ENCODE measurements around the gene TBX6. TPM values are rescaled to one million over a fixed set of nuclear protein-coding genes. Genes with fewer than 3 reads are reported as not detected.

TBX6 gene
- total and polyA plus RNA-seq, 10 of the 15 experiments (the other 5 are each of a cell fraction or from before 2014, with no cell fraction given): 0.08 to 0.90 (median 0.31) TPM; not detected in 2

- DNase-seq (ENCODE audit: low read depth, low spot score): no peak
- no peak overlapping the region for H3K9ac ChIP-seq (ENCODE audit: control insufficient read depth, insufficient read depth, low read length)
- CTCF ChIA-PET: interaction anchor here (1.0 kb wide), 2 partner anchors 8 to 40 kb away, joined by 3 read pairs; no protein-coding TSS in a partner anchor
- H3K4me2 ChIP-seq (ENCODE audit: control insufficient read depth, insufficient read depth): no peak overlapping the region
- TF ChIP-seq SPI1 (IDR thresholded peaks at IDR 0.05; ENCODE audit: borderline replicate concordance, insufficient read depth, low read depth, low read length) (no peak), PKNOX1 (IDR thresholded peaks at IDR 0.05) (peak; percentile 48)
- 62% methylated on average over 4 of the region's 4 CpGs for WGBS (ENCODE audit: insufficient coverage, insufficient replicate concordance, low lambda C conversion rate, missing lambda C conversion rate)
- H3K27me3 ChIP-seq (replicated peaks in 1 of 2; ENCODE audit: control insufficient read depth in 2 of 2, insufficient read depth in 2 of 2, low read length in 1 of 2): no peaks in the 10 kb centered on the region
- H2AFZ ChIP-seq (ENCODE audit: control insufficient read depth, low read depth, low read length): no peak overlapping the region
- RAD21 ChIA-PET (ENCODE audit: unreplicated experiment): no interaction called here
- intact Hi-C loops (cut with micrococcal nuclease; ENCODE audit: unreplicated experiment) (no loop called here), in situ Hi-C loops (cut with MboI) (no loop called here)
- no peaks in the 10 kb centered on the region for H3K79me2 ChIP-seq (ENCODE audit: control insufficient read depth, insufficient read depth, low read length)
- H3K4me3 ChIP-seq: no peak overlapping the region
- no peaks in the 10 kb centered on the region; the same call in 1 of the 3 replicates for H3K9me3 ChIP-seq (replicated peaks; ENCODE audit: control insufficient read depth, insufficient read depth, low read length)
- H3K36me3 ChIP-seq (ENCODE audit: control insufficient read depth in 2 of 2, insufficient read depth in 2 of 2, low read length in 1 of 2): no peaks in the 10 kb centered on the region
- no peaks in the 10 kb centered on the region for H4K20me1 ChIP-seq (ENCODE audit: control insufficient read depth, insufficient read depth)
- no peak for FAIRE-seq
- BruUV-seq (replicated peaks): no TSS peak
- POLR2A ChIA-PET: interaction anchor here (0.5 kb wide), 1 partner anchor 559 kb away, joined by 4 read pairs; no protein-coding TSS in a partner anchor
- no peak for ATAC-seq
- H3K4me1 ChIP-seq (ENCODE audit: control insufficient read depth, insufficient read depth, low read length): peaks cover 4% of the 10 kb centered on the region; the same call in 1 of the 2 replicates
- no peak overlapping the region for H3K27ac ChIP-seq (ENCODE audit: control insufficient read depth, insufficient read depth)
- SMC1A ChIA-PET (ENCODE audit: uncharacterized antibody, unreplicated experiment): no interaction called here
Observed at GRCh38 chr16:30131869-30132475, 40.2 kb upstream of the TBX6 start.

GRCh38 chr16:30127993-30128392, 36.3 kb upstream of the TBX6 start:
- BruUV-seq (replicated peaks): no TSS peak
- TF ChIP-seq POLR2AphosphoS2 (IDR thresholded peaks at IDR 0.05; ENCODE audit: low read depth, low read length): no peak
- TF ChIP-seq KDM1A (IDR thresholded peaks at IDR 0.05; ENCODE audit: borderline replicate concordance): no peak
- no peak for TF ChIP-seq CUX1 (IDR thresholded peaks at IDR 0.05; ENCODE audit: insufficient replicate concordance, low read depth, low read length)
- TF ChIP-seq PKNOX1 (IDR thresholded peaks at IDR 0.05): no peak
- TF ChIP-seq FOXK2 (IDR thresholded peaks at IDR 0.05): no peak
- TF ChIP-seq BHLHE40 (IDR thresholded peaks at IDR 0.05; ENCODE audit: borderline replicate concordance in 1 of 2, low read depth in 2 of 2, low read length in 1 of 2): no peak

More at GRCh38 chr16:30127993-30128392, 36.3 kb upstream of the TBX6 start:
- in situ Hi-C loops (cut with MboI): no loop called here
- ChIA-PET SMC1A (ENCODE audit: uncharacterized antibody, unreplicated experiment) (interaction anchor here (1.1 to 2.1 kb wide), 2 partner anchors 15 to 58 kb away, joined by 4 to 5 read pairs; no protein-coding TSS in a partner anchor), POLR2A (interaction anchor here (1.1 to 2.5 kb wide), 2 partner anchors 54 to 57 kb away, joined by 3 to 9 read pairs; partner anchors contain the start of gene CORO1A), RAD21 (ENCODE audit: unreplicated experiment) (interaction anchor here (0.9 to 1.2 kb wide), 2 partner anchors 12 to 16 kb away, joined by 3 to 4 read pairs; no protein-coding TSS in a partner anchor), CTCF (interaction anchor here (1.0 kb wide), 1 partner anchor 35 kb away, joined by 4 read pairs; no protein-coding TSS in a partner anchor)
- no peaks in the 10 kb centered on the region for H4K20me1 ChIP-seq (ENCODE audit: control insufficient read depth, insufficient read depth)
- H3K36me3 ChIP-seq (ENCODE audit: control insufficient read depth in 2 of 2, insufficient read depth in 2 of 2, low read length in 1 of 2): no peaks in the 10 kb centered on the region
- DNase-seq (ENCODE audit: low read depth, low spot score): no peak
- no peak overlapping the region for H3K9ac ChIP-seq (ENCODE audit: control insufficient read depth, insufficient read depth, low read length)
- no peak overlapping the region for H3K4me3 ChIP-seq
- H3K4me1 ChIP-seq (ENCODE audit: control insufficient read depth, insufficient read depth, low read length): peaks cover 8% of the 10 kb centered on the region
- no peaks in the 10 kb centered on the region for H3K27me3 ChIP-seq (replicated peaks in 1 of 2; ENCODE audit: control insufficient read depth in 2 of 2, insufficient read depth in 2 of 2, low read length in 1 of 2)
- no peak for ATAC-seq
- no peaks in the 10 kb centered on the region; the same call in 1 of the 3 replicates for H3K9me3 ChIP-seq (replicated peaks; ENCODE audit: control insufficient read depth, insufficient read depth, low read length)
- H3K79me2 ChIP-seq (ENCODE audit: control insufficient read depth, insufficient read depth, low read length): no peaks in the 10 kb centered on the region; the same call in 1 of the 2 replicates
- intact Hi-C loops (cut with micrococcal nuclease; ENCODE audit: unreplicated experiment): no loop called here
- H2AFZ ChIP-seq (ENCODE audit: control insufficient read depth, low read depth, low read length): no peak overlapping the region
- H3K27ac ChIP-seq (ENCODE audit: control insufficient read depth, insufficient read depth): no peak overlapping the region
- no peak for FAIRE-seq
- 85% methylated on average over 1 of the region's 1 CpG for WGBS (ENCODE audit: insufficient coverage, insufficient replicate concordance, low lambda C conversion rate, missing lambda C conversion rate)
- no peak overlapping the region for H3K4me2 ChIP-seq (ENCODE audit: control insufficient read depth, insufficient read depth)

Measured in GM12878 (cell line).